Hippocampal formation (tissue), 2 donors: ENCODE results near the gene SLCO6A1.
"Not testable (repeated sequence)": the region's sequence is repeated elsewhere in the genome, so short reads cannot be mapped to it uniquely, and the experiment has no call there.

Experiments used
- DNase-seq, 2 donors: peaks; one replicate each; lab custom pipeline; 2025; lab: John Stamatoyannopoulos, UW

The SLCO6A1 gene, protein sequence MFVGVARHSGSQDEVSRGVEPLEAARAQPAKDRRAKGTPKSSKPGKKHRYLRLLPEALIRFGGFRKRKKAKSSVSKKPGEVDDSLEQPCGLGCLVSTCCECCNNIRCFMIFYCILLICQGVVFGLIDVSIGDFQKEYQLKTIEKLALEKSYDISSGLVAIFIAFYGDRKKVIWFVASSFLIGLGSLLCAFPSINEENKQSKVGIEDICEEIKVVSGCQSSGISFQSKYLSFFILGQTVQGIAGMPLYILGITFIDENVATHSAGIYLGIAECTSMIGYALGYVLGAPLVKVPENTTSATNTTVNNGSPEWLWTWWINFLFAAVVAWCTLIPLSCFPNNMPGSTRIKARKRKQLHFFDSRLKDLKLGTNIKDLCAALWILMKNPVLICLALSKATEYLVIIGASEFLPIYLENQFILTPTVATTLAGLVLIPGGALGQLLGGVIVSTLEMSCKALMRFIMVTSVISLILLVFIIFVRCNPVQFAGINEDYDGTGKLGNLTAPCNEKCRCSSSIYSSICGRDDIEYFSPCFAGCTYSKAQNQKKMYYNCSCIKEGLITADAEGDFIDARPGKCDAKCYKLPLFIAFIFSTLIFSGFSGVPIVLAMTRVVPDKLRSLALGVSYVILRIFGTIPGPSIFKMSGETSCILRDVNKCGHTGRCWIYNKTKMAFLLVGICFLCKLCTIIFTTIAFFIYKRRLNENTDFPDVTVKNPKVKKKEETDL

GRCh38 chr5:102498271-102499034, at the start of gene SLCO6A1:
TSS of gene SLCO6A1 (minus strand) at chr5:102499001. CDS start at chr5:102498844, 157 bp downstream.
- no peak for DNase-seq

DNA sequence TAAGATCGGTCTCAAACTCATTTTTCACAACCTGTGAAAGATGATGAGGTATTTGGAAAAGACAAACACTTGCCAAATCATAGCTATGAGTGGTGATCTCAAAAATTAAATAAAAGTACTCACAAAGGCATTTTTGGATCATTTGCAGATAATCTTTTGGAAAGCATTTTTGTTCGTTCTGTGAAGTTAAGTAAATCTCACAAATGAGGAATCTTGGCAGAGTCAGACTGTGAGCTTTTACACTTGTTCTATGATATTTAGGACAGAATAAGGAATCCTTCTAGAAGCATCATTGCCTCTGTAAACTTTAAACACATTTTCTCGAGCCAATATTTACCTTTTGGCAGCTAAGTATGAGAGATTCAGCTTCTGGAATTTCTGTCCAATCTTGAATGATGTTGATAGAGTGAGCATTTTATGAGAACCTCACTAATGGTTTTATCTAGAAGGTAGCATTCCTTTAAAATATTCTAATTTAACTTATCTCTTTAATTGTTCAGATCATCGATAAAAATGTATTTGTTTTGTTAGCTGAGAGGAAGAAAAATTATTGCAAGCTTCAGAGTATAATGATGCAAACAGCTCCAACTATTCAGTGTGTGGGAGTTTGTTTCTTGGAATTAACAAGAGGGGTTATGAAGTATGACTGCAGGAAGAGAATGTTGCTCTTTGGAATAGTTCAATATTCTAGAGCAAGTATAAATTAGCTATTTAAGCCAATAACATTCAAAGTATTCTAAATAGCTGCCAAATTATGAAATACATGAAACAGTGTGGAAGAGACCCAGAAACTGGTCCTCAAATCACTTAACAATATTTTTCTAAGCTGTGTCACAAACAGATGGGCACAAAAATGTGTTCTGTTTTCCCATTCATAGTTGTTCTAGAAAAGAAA, 48.6 kb upstream of the SLCO6A1 start:
- DNase-seq: no peak

DNA sequence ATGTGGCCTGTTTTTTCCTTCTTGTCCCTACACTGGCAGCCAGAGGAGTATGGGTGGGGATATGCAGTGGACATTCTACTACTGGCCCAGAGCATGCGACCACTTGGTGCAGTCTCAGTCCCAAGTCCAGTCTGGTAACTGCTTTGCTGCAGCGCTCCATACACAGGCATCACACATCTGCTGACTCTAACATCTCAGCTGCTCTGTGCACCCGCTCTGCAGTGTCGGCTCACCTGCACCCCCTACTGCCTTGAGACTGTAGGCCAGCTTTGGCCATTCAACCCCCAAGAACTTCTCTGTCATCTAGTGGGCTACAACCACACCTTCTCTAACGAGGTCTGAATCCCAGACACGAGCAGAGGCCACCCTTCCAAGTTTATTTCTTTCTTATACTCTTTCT, 46.4 kb upstream of the SLCO6A1 start:
- no peak for DNase-seq

GRCh38 chr5:102542057-102542456, 43.3 kb upstream of the SLCO6A1 start:
- DNase-seq: no peak

DNA sequence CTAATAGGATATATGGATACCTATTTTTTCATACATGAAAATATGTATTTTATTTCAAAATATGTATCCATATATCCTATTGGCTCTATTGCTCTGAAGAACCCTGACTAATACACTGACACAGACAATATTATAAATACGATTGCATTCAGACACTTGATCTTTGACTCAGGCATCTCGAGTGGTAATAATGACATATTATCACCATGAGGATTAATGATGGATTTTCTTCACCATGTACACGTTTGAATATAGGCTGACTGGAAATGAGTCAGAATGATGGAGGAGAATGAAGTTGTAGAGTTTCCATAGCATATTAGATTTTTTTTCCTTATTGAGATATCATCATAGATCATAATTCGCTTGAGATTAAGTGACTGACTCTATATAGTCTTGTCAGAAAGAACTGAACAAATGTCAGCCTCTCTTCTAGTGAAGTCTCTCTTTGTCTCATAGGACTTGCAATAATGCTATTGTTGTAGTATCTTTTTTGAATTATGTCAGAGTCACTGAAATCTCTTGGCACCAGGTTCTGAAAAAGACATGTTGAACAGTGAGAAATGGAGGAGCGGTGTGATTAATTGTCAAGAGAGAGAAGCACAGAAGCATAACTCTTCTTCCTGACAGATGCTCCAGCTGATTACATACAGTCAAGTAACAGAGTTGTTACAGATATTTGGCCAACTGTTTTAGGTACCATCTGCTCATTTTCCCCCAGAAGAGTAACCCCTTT, 41.4 kb upstream of the SLCO6A1 start:
- DNase-seq: no peak

DNA sequence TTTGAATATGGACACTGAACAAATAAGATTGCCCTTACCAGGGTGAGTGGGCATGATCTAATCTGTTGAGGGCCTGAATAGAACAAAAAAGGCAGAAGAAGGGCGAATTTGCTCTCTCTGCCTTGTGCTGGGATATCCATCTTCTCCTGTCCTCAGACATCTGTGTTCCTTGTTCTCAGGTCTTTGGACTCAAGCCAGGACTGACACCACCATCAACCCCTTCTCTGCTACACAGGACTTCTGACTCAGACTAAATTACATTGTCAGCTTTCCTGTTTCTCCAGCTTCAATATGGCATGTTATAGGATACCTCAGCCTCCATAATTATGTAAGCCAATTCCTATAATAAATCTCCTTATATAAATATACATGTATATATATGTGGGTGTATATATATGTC, 40.8 kb upstream of the SLCO6A1 start:
- DNase-seq: no peak

DNA sequence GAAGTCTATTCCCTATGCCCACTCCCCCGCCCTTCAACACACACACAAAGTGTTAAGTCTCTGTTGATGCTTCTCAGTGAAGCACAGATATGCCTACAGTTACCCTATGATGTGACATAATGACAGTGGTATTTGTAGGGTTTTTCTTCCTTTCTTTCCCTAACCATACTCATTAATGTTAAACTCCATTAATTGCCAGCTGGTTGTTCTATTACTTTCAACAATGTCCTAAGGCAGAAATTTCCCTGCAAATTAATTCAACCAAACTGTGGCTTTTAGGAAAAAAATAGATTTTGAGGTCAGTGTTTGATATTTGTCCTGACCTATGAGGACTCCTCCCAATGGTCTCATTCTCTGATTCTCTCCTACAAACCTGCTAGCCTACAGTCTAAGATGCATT, 38.2 kb upstream of the SLCO6A1 start:
- no peak for DNase-seq

- DNase-seq: peak in 1 of 2 donors; percentile 43
Observed at GRCh38 chr5:102536323-102536928, 37.6 kb upstream of the SLCO6A1 start.

DNA sequence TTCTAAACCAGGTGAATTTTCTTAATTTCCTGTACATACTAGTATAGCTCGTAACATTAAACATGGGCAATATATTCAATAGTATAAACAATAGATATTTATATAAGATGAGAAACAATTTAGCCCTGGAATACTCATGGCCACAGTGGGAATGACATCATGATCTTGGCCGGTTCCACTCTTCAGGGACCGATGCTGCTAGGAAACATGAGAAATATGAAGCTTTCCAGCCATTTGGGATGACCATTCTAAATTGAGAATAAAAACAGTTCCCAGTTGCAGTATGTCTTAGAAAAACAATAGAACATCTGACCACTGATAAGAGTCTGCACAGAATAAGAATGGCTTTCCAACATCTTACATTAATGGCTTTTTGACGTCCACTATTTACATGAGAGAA, 33.3 kb upstream of the SLCO6A1 start:
- DNase-seq: no peak

DNA sequence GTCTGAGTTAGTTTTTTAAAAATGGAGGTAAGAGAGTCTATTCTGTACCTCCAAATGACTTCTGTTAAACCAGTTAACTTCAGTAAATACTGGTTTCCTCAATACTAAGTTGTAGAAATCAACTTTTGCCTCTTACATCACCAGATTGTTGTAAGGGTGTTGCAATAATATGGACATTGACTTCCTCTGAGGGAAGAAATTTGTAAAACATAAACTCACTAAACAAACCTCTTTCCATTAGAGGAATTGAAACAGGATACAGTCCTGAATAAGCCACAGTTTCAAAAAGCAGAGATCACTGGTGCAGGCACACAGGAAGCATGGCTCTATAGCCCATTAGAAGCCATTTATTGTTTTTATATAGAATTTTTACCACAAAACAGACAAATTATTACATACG, 32.7 kb upstream of the SLCO6A1 start:
- DNase-seq: no peak

GRCh38 chr5:102529447-102529846, 30.6 kb upstream of the SLCO6A1 start:
- no peak for DNase-seq

DNA sequence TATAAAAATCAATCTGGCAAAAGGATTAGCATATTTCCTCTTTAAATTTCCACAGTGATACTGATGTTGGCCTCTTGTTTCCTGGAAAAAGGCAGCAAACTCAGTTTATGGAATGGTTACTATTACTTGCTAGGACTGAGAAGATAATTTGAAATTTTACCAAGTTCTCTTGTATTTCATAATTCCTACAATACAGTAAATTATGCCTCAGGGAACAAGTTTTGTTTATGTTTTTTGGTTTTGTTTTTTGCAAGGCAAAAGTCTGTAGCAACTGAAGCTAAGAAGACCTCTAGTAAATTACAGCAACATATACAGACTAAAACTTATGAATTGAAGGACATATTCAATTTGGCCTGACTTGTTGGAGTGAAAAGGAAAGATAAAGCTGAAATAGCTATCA, 30.2 kb upstream of the SLCO6A1 start:
- DNase-seq: no peak

- DNase-seq: no peak
Observed at GRCh38 chr5:102528600-102528999, 29.8 kb upstream of the SLCO6A1 start.

- DNase-seq: no peak
Observed at GRCh38 chr5:102527547-102527946, 28.7 kb upstream of the SLCO6A1 start.

DNA sequence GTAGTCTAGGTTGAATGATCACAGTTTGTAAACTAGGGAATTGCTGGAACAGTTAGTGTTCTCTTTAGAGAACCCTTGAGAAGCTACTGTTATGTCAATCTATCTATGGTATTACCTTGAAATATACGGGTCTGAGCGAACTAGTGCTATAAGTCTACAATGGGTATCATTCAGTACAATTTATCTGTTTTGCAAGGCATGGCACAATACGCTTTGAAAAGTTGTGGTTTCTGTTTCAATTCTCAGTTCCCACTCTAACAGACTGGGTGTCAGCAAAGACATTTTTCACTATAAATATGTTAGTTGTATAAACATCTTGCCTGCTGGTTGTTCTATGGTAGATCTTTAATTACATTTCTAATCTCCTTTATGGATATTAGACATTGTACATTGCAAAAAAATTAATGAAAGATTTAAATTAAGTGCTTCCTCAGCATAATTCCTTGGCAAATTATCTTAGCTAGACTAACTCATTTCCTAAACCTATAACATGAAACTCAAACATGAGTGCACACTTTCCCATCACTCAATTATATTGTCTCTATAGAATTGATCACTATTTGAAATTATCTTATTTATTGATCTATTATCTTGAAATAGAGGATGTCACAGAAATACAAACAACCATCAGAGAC, 24.9 kb upstream of the SLCO6A1 start:
- DNase-seq: no peak

- DNase-seq: peak in 1 of 2 donors; percentile 12
Observed at GRCh38 chr5:102511666-102512065, 12.9 kb upstream of the SLCO6A1 start.

DNA sequence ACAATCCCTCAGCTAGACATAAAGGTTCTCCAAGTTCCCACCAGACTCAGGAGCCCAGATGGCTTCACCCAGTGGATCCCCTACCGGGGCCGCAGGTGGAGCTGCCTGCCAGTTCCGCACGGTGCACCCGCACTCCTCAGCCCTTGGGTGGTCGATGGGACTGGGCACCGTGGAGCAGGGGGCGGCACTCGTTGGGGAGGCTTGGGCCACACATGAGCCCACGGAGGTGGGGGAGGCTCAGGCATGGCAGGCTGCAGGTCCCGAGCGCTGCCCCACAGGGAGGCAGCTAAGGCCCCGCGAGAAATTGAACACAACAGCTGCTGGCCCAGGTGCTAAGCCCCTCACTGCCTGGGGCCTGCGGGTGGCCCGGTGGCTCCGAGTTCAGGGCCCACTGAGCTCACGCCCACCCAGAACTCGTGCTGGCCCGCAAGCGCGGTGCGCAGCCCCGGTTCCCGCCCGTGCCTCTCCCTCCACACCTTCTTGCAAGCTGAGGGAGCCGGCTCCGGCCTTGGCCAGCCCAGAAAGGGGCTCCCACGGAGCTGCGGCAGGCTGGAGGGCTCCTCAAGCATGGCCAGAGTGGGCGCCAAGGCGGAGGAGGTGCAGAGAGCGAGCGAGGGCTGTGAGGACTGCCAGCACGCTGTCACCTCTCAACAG, 7.4 kb downstream of the SLCO6A1 start:
- DNase-seq: not testable (repeated sequence)

GRCh38 chr5:102483736-102484135, 15.1 kb downstream of the SLCO6A1 start:
- no peak for DNase-seq

GRCh38 chr5:102481054-102481715, 17.6 kb downstream of the SLCO6A1 start:
- no peak for DNase-seq
